Nephron (organoid): ENCODE measurements around the gene RIMBP2.

Source experiments
- H3K27ac Mint-ChIP-seq, 3 experiments: 2 replicates each; pipeline ENCODE4 v1.8.0; 2020; ENCODE audit warnings: mixed read lengths in 3 of 3, mild to moderate bottlenecking in 2 of 3, moderate library complexity in 1 of 3
- H3K27me3 Mint-ChIP-seq: 2 replicates; pipeline ENCODE4 v1.8.0; 2021; ENCODE audit warnings: low read depth, mild to moderate bottlenecking, moderate library complexity, mixed read lengths
- H3K36me3 Mint-ChIP-seq: 2 replicates; pipeline ENCODE4 v1.8.0; 2020; ENCODE audit warnings: low read depth, mixed read lengths
- H3K4me1 Mint-ChIP-seq: 2 replicates; pipeline ENCODE4 v1.8.0; 2020; ENCODE audit warnings: mixed read lengths
- H3K4me3 Mint-ChIP-seq, 3 experiments: 2 replicates each; pipeline ENCODE4 v1.8.0; 2020; ENCODE audit warnings: mild to moderate bottlenecking in 3 of 3, mixed read lengths in 3 of 3, moderate library complexity in 2 of 3
- H3K9me3 Mint-ChIP-seq: 2 replicates; pipeline ENCODE4 v1.8.0; 2020; ENCODE audit warnings: mixed read lengths
- TF ChIP-seq, protein P1 (sequence below), 3 experiments: fragments of 200-600 bp; sonication (generic); IDR thresholded peaks; one replicate each; pipeline ENCODE4 v1.5.0; 2021; ENCODE audit warnings: antibody characterized with exemption in 3 of 3; ENCODE audit not compliant: unreplicated experiment in 3 of 3

Gene RIMBP2

DNA sequence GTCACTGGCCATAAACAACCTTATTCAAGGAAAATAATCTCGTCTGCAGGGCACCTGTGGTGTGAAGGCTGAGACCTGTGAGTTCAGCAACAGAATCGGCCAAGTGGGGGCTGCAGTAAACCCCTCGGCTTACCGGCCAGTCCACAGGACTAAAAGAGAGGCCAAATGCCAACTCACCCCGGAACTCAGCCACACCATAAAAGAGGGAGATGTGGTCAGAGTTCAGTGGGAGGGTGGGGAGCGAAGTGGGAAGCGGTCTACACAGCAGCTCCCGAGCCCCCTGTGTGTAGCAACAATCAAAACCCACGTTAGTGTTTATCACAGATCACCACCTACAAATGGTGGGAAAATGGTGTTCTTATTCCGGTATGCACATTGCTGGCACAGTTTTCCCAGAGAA lies 225.4 kb downstream of the RIMBP2 start:
- Mint-ChIP-seq H3K27me3 (peaks cover 39% of the 10 kb centered on the region), H3K27ac (no peak overlapping the region), H3K36me3 (no peaks in the 10 kb centered on the region), H3K4me1 (peaks cover 13% of the 10 kb centered on the region), H3K4me3 (no peak overlapping the region), H3K9me3 (no peaks in the 10 kb centered on the region)
- TF ChIP-seq, protein P1, sequence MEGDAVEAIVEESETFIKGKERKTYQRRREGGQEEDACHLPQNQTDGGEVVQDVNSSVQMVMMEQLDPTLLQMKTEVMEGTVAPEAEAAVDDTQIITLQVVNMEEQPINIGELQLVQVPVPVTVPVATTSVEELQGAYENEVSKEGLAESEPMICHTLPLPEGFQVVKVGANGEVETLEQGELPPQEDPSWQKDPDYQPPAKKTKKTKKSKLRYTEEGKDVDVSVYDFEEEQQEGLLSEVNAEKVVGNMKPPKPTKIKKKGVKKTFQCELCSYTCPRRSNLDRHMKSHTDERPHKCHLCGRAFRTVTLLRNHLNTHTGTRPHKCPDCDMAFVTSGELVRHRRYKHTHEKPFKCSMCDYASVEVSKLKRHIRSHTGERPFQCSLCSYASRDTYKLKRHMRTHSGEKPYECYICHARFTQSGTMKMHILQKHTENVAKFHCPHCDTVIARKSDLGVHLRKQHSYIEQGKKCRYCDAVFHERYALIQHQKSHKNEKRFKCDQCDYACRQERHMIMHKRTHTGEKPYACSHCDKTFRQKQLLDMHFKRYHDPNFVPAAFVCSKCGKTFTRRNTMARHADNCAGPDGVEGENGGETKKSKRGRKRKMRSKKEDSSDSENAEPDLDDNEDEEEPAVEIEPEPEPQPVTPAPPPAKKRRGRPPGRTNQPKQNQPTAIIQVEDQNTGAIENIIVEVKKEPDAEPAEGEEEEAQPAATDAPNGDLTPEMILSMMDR (IDR thresholded peaks at IDR 0.05; ENCODE audit: unreplicated experiment in 3 of 3), result no peak

DNA sequence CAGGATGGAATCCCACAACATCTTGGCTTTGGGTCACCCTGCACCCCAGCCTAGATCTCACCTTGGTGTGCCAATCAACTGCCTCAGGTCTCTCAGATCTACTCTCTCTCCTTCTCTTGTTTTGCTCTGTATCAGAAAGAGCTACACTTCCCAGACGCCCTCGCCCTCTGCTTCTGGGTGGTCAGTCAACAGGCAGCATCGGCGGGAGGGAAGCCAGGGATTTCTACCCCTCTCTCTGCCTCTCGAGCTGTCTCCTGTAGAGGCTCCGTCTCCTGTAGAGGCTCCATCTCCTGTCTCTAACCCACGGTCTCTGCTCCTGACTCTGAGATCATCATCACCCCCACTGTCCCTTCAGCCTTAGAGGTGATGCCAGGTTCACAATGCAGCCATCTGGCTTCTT lies 226.8 kb downstream of the RIMBP2 start:
- Mint-ChIP-seq H3K4me3 (no peak overlapping the region), H3K36me3 (no peaks in the 10 kb centered on the region), H3K27ac (no peak overlapping the region), H3K27me3 (peaks cover 43% of the 10 kb centered on the region), H3K4me1 (peaks cover 13% of the 10 kb centered on the region), H3K9me3 (no peaks in the 10 kb centered on the region)
- TF ChIP-seq, protein P1 (IDR thresholded peaks at IDR 0.05; ENCODE audit: unreplicated experiment in 3 of 3), result no peak

DNA sequence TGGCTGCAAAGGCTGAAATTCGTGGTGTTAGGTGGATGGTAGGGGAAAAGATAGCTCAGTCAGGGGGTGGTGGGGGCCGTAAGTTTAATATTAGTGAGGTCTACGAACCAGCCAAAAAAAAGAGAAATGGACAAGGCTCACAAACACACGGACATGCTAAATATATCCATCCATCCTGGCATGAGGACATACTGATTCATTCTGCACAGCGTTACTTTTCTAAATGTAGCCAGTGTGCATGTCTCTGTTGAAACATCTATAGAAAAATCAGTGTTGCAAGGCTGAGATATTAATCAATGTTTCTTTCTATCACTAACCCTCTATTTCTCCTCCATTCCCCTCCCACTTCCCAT lies 227.8 kb downstream of the RIMBP2 start:
- H3K9me3 Mint-ChIP-seq, result no peaks in the 10 kb centered on the region
- no peaks in the 10 kb centered on the region for H3K36me3 Mint-ChIP-seq
- H3K4me3 Mint-ChIP-seq, result no peak overlapping the region
- peaks cover 44% of the 10 kb centered on the region for H3K27me3 Mint-ChIP-seq
- H3K4me1 Mint-ChIP-seq, result peaks cover 13% of the 10 kb centered on the region
- H3K27ac Mint-ChIP-seq, result no peak overlapping the region
- TF ChIP-seq, protein P1 (IDR thresholded peaks at IDR 0.05; ENCODE audit: unreplicated experiment in 3 of 3), result no peak

DNA sequence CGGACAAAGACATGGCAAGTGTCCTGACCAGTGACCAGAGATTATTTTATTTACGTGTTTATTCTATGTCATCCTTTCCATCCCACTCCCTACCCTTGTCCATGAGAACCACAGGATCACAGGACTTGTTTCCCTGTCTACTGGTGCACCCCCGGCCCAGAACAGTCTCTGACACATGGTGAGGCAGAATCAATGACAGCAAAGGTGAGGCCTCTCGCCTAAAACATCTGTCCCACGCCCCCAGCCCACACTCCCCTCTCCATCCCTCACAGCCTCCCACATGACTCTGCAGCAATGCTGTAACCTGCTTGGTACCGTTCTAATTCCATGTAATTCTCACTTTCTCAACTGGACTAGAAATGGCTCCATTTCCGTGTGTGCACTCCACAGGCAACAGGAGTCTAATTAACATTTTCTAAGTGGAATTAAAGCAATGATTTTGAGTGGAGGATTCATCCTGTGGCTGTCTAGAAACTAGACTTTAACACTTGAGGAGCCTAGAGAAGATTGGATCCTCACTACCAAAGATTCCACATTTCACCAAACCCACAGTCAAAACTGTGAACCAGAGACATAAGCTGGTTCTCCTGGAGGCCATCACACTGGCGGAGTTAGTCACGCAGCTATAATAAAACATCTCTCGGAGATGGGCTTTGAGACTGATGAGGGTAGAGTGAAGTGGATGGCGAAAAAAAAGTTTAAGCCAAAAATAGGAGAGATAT lies 228.3 kb downstream of the RIMBP2 start:
- no peaks in the 10 kb centered on the region for H3K36me3 Mint-ChIP-seq
- H3K27me3 Mint-ChIP-seq, result peaks cover 44% of the 10 kb centered on the region
- H3K9me3 Mint-ChIP-seq, result no peaks in the 10 kb centered on the region
- TF ChIP-seq, protein P1 (IDR thresholded peaks at IDR 0.05; ENCODE audit: unreplicated experiment in 3 of 3), result no peak
- H3K4me1 Mint-ChIP-seq, result peaks cover 13% of the 10 kb centered on the region
- H3K4me3 Mint-ChIP-seq, result no peak overlapping the region
- H3K27ac Mint-ChIP-seq, result no peak overlapping the region

DNA sequence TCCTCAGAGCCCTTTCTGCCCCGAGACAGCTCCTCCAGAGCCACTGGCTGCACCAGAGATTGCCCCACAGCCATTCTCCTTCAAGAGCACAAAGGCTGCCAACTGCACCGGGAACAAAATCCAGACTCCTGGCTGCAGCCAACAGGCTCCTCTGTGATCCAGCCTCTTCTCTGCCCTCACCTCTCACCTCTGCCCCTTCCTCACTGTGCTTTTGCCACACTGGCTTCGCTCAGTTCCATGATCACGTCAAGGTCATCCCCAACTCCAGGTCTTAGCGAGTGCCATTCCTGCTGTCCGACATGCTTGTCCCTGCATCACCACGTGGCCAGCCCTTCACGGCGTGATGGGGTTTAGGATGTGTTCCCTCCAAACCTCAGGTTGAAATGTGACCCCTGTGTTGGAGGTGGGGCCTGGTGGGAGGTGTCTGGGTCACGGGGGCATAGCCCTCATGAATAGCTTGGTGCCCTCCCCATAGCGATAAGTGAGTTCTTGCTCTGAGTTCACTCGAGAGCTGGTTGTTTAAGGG lies 229.1 kb downstream of the RIMBP2 start:
- H3K4me1 Mint-ChIP-seq, result peaks cover 10% of the 10 kb centered on the region
- no peaks in the 10 kb centered on the region for H3K9me3 Mint-ChIP-seq
- H3K27me3 Mint-ChIP-seq, result peaks cover 41% of the 10 kb centered on the region
- H3K36me3 Mint-ChIP-seq, result no peaks in the 10 kb centered on the region
- TF ChIP-seq, protein P1 (IDR thresholded peaks at IDR 0.05; ENCODE audit: unreplicated experiment in 3 of 3), result no peak
- no peak overlapping the region for H3K27ac Mint-ChIP-seq
- H3K4me3 Mint-ChIP-seq, result no peak overlapping the region

DNA sequence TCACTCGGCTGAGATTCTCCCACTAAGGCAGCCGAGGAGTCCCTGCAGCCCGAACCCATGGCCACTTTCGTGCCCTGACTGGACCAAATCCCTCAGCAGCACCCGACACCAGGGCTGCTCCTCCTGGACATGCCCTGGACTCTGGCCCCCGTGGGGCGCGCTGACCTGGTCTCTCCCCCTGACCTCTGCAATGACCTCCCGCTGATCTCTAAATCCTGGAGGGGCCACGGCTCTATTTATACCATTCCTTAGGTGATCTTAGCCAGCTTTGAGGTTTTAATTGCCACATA lies 230.0 kb downstream of the RIMBP2 start:
- Mint-ChIP-seq H3K36me3 (no peaks in the 10 kb centered on the region), H3K27ac (no peak overlapping the region), H3K4me3 (no peak overlapping the region), H3K4me1 (peaks cover 1% of the 10 kb centered on the region), H3K9me3 (no peaks in the 10 kb centered on the region), H3K27me3 (peaks cover 32% of the 10 kb centered on the region)
- TF ChIP-seq, protein P1 (IDR thresholded peaks at IDR 0.05; ENCODE audit: unreplicated experiment in 3 of 3), result no peak
